SK-N-SH (cell line): ENCODE data around the gene FASTK. TPM values are rescaled to one million over a fixed set of nuclear protein-coding genes. Genes with fewer than 3 reads are reported as not detected.

Source experiments
- CTCF ChIA-PET: fragments of 300-600, 350-600 bp; formaldehyde crosslinking; extraction: SDS; loops from one replicate; lab custom pipeline; 2021; lab: Yijun Ruan, JAX
- POLR2A ChIA-PET: fragments of 350-600 bp; sonication (Branson Sonifier 250); formaldehyde crosslinking; extraction: SDS; loops from one replicate; lab custom pipeline; 2020; ENCODE audit warnings: antibody characterized with exemption, inconsistent platforms; lab: Yijun Ruan, JAX
- DNase-seq: peaks from one replicate; pipeline ENCODE4 v3.0.0; 2012
- H2AFZ ChIP-seq: fragments of 200-600 bp; sonication (generic); 2 replicates; pipeline ENCODE4 v1.8.1; 2016; ENCODE audit warnings: antibody characterized with exemption, mild to moderate bottlenecking, low read depth
- H3F3A ChIP-seq: fragments of 200-600 bp; sonication (generic); replicated peaks from 2 replicates; pipeline ENCODE3; 2016; ENCODE audit warnings: antibody characterized with exemption, mild to moderate bottlenecking; ENCODE audit not compliant: insufficient read depth
- H3K27ac ChIP-seq, 2 experiments: fragments of 200-500 bp in 1 of 2; fragments of 200-600 bp in 1 of 2; sonication (Bioruptor generic) in 1 of 2; sonication (generic), shearing (Covaris generic) in 1 of 2; 2 replicates each; pipeline versions ENCODE4 v1.5.1 to v1.6.1; 2014 to 2016; ENCODE audit warnings: low read depth in 2 of 2, inconsistent platforms in 1 of 2, low read length in 1 of 2, mild to moderate bottlenecking in 1 of 2, mixed read lengths in 1 of 2
- H3K27me3 ChIP-seq: fragments of 200-600 bp; sonication (generic), shearing (Covaris generic); 2 replicates; pipeline ENCODE4 v1.6.1; 2016; ENCODE audit warnings: mixed run types; ENCODE audit not compliant: insufficient read depth
- H3K36me3 ChIP-seq, 2 experiments: fragments of 200-500 bp in 1 of 2; fragments of 200-600 bp in 1 of 2; sonication (Bioruptor generic) in 1 of 2; sonication (generic) in 1 of 2; replicated peaks in 1 of 2; 2 replicates each; pipeline versions ENCODE3 to v1.5.1; 2014 to 2016; ENCODE audit warnings: low read length in 1 of 2, mild to moderate bottlenecking in 1 of 2; ENCODE audit not compliant: insufficient read depth in 2 of 2, control insufficient read depth in 1 of 2
- H3K4me1 ChIP-seq, 2 experiments: fragments of 200-500 bp in 1 of 2; fragments of 200-600 bp in 1 of 2; sonication (Bioruptor generic) in 1 of 2; sonication (generic), shearing (Covaris generic) in 1 of 2; 2 replicates each; pipeline versions ENCODE4 v1.5.1 to v1.6.1; 2014 to 2016; ENCODE audit warnings: low read depth in 1 of 2, low read length in 1 of 2, mixed run types in 1 of 2; ENCODE audit not compliant: insufficient read depth in 2 of 2, control insufficient read depth in 1 of 2
- H3K4me2 ChIP-seq: fragments of 200-600 bp; sonication (generic), shearing (Covaris generic); 2 replicates; pipeline ENCODE4 v1.6.1; 2017; ENCODE audit warnings: mixed run types
- H3K4me3 ChIP-seq, 2 experiments: fragments of 200-500 bp in 1 of 2; fragments of 200-600 bp in 1 of 2; sonication (Bioruptor generic) in 1 of 2; sonication (generic), shearing (Covaris generic) in 1 of 2; 2 replicates each; pipeline versions ENCODE4 v1.5.1 to v1.8.1; 2014 to 2016; ENCODE audit warnings: low read depth in 2 of 2, inconsistent platforms in 1 of 2, low read length in 1 of 2, mild to moderate bottlenecking in 1 of 2, mixed read lengths in 1 of 2, moderate library complexity in 1 of 2
- H3K79me2 ChIP-seq: fragments of 200-600 bp; sonication (generic); 2 replicates; pipeline ENCODE4 v1.8.1; 2017; ENCODE audit warnings: mild to moderate bottlenecking; ENCODE audit not compliant: insufficient read depth
- H3K9ac ChIP-seq: fragments of 200-600 bp; sonication (generic); 2 replicates; pipeline ENCODE4 v1.6.1; 2017; ENCODE audit warnings: mixed run types
- H3K9me2 ChIP-seq: fragments of 200-600 bp; sonication (generic); 2 replicates; pipeline ENCODE4 v1.6.1; 2017; ENCODE audit warnings: mixed run types
- H3K9me3 ChIP-seq: fragments of 200-600 bp; sonication (generic); 2 replicates; pipeline ENCODE4 v1.6.1; 2017; ENCODE audit warnings: mixed run types, mild to moderate bottlenecking, moderate library complexity
- H4K20me1 ChIP-seq: fragments of 200-600 bp; sonication (generic); 2 replicates; pipeline ENCODE4 v1.6.1; 2017; ENCODE audit warnings: mild to moderate bottlenecking, mixed run types; ENCODE audit not compliant: insufficient read depth
- ELF1 ChIP-seq: IDR thresholded peaks from 2 replicates; pipeline ENCODE4 v1.4.0; 2012
- EZH2phosphoT487 ChIP-seq: fragments of 200-600 bp; sonication (generic); IDR thresholded peaks from 2 replicates; pipeline ENCODE4 v1.6.1; 2017; ENCODE audit warnings: low read depth, mixed run types, mild to moderate bottlenecking, antibody characterized with exemption, moderate library complexity, borderline replicate concordance
- FOXJ3 ChIP-seq: sonication (generic); formaldehyde crosslinking; IDR thresholded peaks from 2 replicates; pipeline ENCODE4 v1.5.1; 2020; ENCODE audit warnings: mild to moderate bottlenecking, missing genetic modification reagents
- FOXM1 ChIP-seq: IDR thresholded peaks from 2 replicates; pipeline ENCODE4 v1.4.0; 2012; ENCODE audit warnings: low read depth, mild to moderate bottlenecking
- GATA2 ChIP-seq: sonication (generic); formaldehyde crosslinking; IDR thresholded peaks from 2 replicates; pipeline ENCODE4 v1.5.0; 2020; ENCODE audit warnings: mild to moderate bottlenecking, missing genetic modification reagents
- MEF2A ChIP-seq: IDR thresholded peaks from 2 replicates; pipeline ENCODE4 v1.4.0; 2012; ENCODE audit warnings: low read depth, borderline replicate concordance
- MXI1 ChIP-seq: IDR thresholded peaks from 2 replicates; pipeline ENCODE4 v1.6.1; 2012; ENCODE audit warnings: mild to moderate bottlenecking, low read depth, low read length, improper control_type of control experiment
- NRF1 ChIP-seq: IDR thresholded peaks from 2 replicates; pipeline ENCODE4 v1.6.1; 2012; ENCODE audit warnings: low read depth, mild to moderate bottlenecking, low read length
- POLR2AphosphoS5 ChIP-seq: IDR thresholded peaks from 2 replicates; pipeline ENCODE4 v1.6.1; 2012; ENCODE audit warnings: low read depth, low read length
- SIN3A ChIP-seq: IDR thresholded peaks from 2 replicates; pipeline ENCODE4 v1.6.1; 2012; ENCODE audit warnings: low read depth, mild to moderate bottlenecking, low read length, moderate library complexity, borderline replicate concordance
- TEAD4 ChIP-seq: IDR thresholded peaks from 2 replicates; pipeline ENCODE4 v1.4.0; 2012; ENCODE audit warnings: mild to moderate bottlenecking, borderline replicate concordance; ENCODE audit not compliant: insufficient read depth
- whole genome bisulfite sequencing: methylation state at CpG from one replicate; pipeline ENCODE4 v1.1.6; 2017; ENCODE audit warnings: low lambda C conversion rate; 5-methylcytosine and 5-hydroxymethylcytosine counted together
- polyA plus RNA-seq, 3 experiments: library from polyadenylated mRNA; depleted of rRNA; stranded (reverse); fragments of >200 nt; gene quantifications; 2 replicates each; pipeline ENCODE4 v1.2.3, GENCODE V29; 2012
- TF ChIP-seq, protein P1 (sequence below): fragments of 150-350 bp; IDR thresholded peaks from 2 replicates; pipeline ENCODE4 v1.6.1; 2017; ENCODE audit warnings: antibody characterized with exemption, low read length, low read depth, borderline replicate concordance
- TF ChIP-seq, protein P2 (sequence below): IDR thresholded peaks from 2 replicates; pipeline ENCODE4 v1.6.1; 2012; ENCODE audit warnings: mild to moderate bottlenecking, low read depth, low read length, moderate library complexity
- TF ChIP-seq, protein P3 (sequence below): IDR thresholded peaks from 2 replicates; pipeline ENCODE4 v1.4.0; 2012; ENCODE audit warnings: low read depth, borderline replicate concordance
- TF ChIP-seq, protein P4 (sequence below): fragments of 200-600 bp; sonication (generic); IDR thresholded peaks from 2 replicates; pipeline ENCODE4 v1.6.1; 2017; ENCODE audit warnings: antibody characterized with exemption, mild to moderate bottlenecking, moderate library complexity

FASTK gene
- polyA plus RNA-seq, 1 of the 3 experiments (the other 2 are of a cell fraction), result 125 TPM

GRCh38 chr7:151039850-151040548, 40.6 kb downstream of the FASTK start:
- no peak overlapping the region for H2AFZ ChIP-seq
- POLR2A ChIA-PET, result interaction anchor here (1.2 to 2.6 kb wide), 2 partner anchors 8 to 11 kb away, joined by 5 to 12 read pairs; partner anchors contain the start of genes ABCB8 and ASIC3
- TF ChIP-seq NRF1 (no peak), MXI1 (no peak)
- TF ChIP-seq, all 33 proteins: peak for 0
- H3K36me3 ChIP-seq, result peaks cover 12 to 34% of the 10 kb centered on the region in 2 experiments
- DNase-seq, result peak; percentile 59
- H3K4me3 ChIP-seq, result no peak overlapping the region
- H3K27ac ChIP-seq, result peak overlapping the region; percentile 98
- H3F3A ChIP-seq, result peaks cover 25% of the 10 kb centered on the region
- H3K27me3 ChIP-seq, result no peaks in the 10 kb centered on the region
- no peaks in the 10 kb centered on the region for H3K9me3 ChIP-seq
- H3K9me2 ChIP-seq, result no peaks in the 10 kb centered on the region
- peak overlapping the region; percentile 61; the same call in 1 of the 2 replicates for H3K9ac ChIP-seq
- no peaks in the 10 kb centered on the region; the same call in 1 of the 2 replicates for H3K79me2 ChIP-seq
- no peaks in the 10 kb centered on the region for H4K20me1 ChIP-seq
- CTCF ChIA-PET, result interaction anchor here (0.6 to 9.5 kb wide), 16 partner anchors 8 to 75 kb away, joined by 3 to 59 read pairs (median 3); partner anchors contain the start of genes ABCB8, ASIC3 and CDK5
- H3K4me2 ChIP-seq, result peak overlapping the region; percentile 65; the same call in 1 of the 2 replicates
- WGBS, result 69% methylated on average over 16 of the region's 18 CpGs
- H3K4me1 ChIP-seq, result peaks cover 27 to 30% of the 10 kb centered on the region in 2 experiments

- no peaks in the 10 kb centered on the region; the same call in 1 of the 2 replicates for H3K79me2 ChIP-seq
- peaks cover 25 to 30% of the 10 kb centered on the region in 2 experiments for H3K4me1 ChIP-seq
- POLR2A ChIA-PET, result interaction anchor here (0.8 to 2.6 kb wide), 5 partner anchors 9 to 70 kb away, joined by 3 to 12 read pairs (median 4); partner anchors contain the start of genes ABCB8, ASIC3 and FASTK
- H3K4me3 ChIP-seq, result no peak overlapping the region
- no peaks in the 10 kb centered on the region for H4K20me1 ChIP-seq
- H3K27me3 ChIP-seq, result no peaks in the 10 kb centered on the region
- H2AFZ ChIP-seq, result no peak overlapping the region
- H3K9me3 ChIP-seq, result no peaks in the 10 kb centered on the region
- peaks cover 12 to 42% of the 10 kb centered on the region in 2 experiments for H3K36me3 ChIP-seq
- H3K4me2 ChIP-seq, result peak overlapping the region; percentile 65
- peak overlapping the region; percentile 73 for H3K9ac ChIP-seq
- CTCF ChIA-PET, result interaction anchor here (0.6 to 9.5 kb wide), 18 partner anchors 9 to 103 kb away, joined by 3 to 59 read pairs (median 3); partner anchors contain the start of genes ABCB8, ASIC3 and CDK5
- H3F3A ChIP-seq, result peaks cover 25% of the 10 kb centered on the region
- peak; percentile 87 for DNase-seq
- no peaks in the 10 kb centered on the region for H3K9me2 ChIP-seq
- WGBS, result 14% methylated on average over 10 of the region's 12 CpGs
- H3K27ac ChIP-seq, result peak overlapping the region; percentile 98
- TF ChIP-seq FOXJ3 (CRISPR knock-in tag), result 0 out of 2 replicates have a peak, but pooled peaks have one; percentile 19
- peak; percentile 51; the same call in 1 of the 2 replicates for TF ChIP-seq SIN3A
- TF ChIP-seq, protein P1, sequence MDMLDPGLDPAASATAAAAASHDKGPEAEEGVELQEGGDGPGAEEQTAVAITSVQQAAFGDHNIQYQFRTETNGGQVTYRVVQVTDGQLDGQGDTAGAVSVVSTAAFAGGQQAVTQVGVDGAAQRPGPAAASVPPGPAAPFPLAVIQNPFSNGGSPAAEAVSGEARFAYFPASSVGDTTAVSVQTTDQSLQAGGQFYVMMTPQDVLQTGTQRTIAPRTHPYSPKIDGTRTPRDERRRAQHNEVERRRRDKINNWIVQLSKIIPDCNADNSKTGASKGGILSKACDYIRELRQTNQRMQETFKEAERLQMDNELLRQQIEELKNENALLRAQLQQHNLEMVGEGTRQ, result no peak
- TF ChIP-seq POLR2AphosphoS5, result peak; percentile 90
- no peak for TF ChIP-seq ELF1
- TF ChIP-seq, protein P2, sequence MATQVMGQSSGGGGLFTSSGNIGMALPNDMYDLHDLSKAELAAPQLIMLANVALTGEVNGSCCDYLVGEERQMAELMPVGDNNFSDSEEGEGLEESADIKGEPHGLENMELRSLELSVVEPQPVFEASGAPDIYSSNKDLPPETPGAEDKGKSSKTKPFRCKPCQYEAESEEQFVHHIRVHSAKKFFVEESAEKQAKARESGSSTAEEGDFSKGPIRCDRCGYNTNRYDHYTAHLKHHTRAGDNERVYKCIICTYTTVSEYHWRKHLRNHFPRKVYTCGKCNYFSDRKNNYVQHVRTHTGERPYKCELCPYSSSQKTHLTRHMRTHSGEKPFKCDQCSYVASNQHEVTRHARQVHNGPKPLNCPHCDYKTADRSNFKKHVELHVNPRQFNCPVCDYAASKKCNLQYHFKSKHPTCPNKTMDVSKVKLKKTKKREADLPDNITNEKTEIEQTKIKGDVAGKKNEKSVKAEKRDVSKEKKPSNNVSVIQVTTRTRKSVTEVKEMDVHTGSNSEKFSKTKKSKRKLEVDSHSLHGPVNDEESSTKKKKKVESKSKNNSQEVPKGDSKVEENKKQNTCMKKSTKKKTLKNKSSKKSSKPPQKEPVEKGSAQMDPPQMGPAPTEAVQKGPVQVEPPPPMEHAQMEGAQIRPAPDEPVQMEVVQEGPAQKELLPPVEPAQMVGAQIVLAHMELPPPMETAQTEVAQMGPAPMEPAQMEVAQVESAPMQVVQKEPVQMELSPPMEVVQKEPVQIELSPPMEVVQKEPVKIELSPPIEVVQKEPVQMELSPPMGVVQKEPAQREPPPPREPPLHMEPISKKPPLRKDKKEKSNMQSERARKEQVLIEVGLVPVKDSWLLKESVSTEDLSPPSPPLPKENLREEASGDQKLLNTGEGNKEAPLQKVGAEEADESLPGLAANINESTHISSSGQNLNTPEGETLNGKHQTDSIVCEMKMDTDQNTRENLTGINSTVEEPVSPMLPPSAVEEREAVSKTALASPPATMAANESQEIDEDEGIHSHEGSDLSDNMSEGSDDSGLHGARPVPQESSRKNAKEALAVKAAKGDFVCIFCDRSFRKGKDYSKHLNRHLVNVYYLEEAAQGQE, result 0 out of 2 replicates have a peak, but pooled peaks have one; percentile 3
- TF ChIP-seq EZH2phosphoT487, result no peak
- TF ChIP-seq MEF2A, result no peak
- TF ChIP-seq FOXM1, result peak; percentile 70; the same call in 1 of the 2 replicates
- TF ChIP-seq GATA2 (CRISPR knock-in tag), result no peak
- TF ChIP-seq, protein P3, sequence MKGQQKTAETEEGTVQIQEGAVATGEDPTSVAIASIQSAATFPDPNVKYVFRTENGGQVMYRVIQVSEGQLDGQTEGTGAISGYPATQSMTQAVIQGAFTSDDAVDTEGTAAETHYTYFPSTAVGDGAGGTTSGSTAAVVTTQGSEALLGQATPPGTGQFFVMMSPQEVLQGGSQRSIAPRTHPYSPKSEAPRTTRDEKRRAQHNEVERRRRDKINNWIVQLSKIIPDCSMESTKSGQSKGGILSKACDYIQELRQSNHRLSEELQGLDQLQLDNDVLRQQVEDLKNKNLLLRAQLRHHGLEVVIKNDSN, result no peak; the same call in 1 of the 2 replicates
- TF ChIP-seq TEAD4, result peak; percentile 71; the same call in 1 of the 2 replicates
- TF ChIP-seq, protein P4, sequence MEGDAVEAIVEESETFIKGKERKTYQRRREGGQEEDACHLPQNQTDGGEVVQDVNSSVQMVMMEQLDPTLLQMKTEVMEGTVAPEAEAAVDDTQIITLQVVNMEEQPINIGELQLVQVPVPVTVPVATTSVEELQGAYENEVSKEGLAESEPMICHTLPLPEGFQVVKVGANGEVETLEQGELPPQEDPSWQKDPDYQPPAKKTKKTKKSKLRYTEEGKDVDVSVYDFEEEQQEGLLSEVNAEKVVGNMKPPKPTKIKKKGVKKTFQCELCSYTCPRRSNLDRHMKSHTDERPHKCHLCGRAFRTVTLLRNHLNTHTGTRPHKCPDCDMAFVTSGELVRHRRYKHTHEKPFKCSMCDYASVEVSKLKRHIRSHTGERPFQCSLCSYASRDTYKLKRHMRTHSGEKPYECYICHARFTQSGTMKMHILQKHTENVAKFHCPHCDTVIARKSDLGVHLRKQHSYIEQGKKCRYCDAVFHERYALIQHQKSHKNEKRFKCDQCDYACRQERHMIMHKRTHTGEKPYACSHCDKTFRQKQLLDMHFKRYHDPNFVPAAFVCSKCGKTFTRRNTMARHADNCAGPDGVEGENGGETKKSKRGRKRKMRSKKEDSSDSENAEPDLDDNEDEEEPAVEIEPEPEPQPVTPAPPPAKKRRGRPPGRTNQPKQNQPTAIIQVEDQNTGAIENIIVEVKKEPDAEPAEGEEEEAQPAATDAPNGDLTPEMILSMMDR, result no peak
Measured at GRCh38 chr7:151038951-151039849, 41.4 kb downstream of the FASTK start.
